ENCODE measurements around the gene GNAT1.

GNAT1 gene

GRCh38 chr3:50245831-50246516 lies 54.6 kb downstream of the GNAT1 start (continued):
- TF ChIP-seq POU6F1 (CRISPR knock-in tag; IDR thresholded peaks at IDR 0.05; ENCODE audit: borderline replicate concordance, low read depth) (no peak), ZC3H10 (CRISPR knock-in tag; IDR thresholded peaks at IDR 0.05) (no peak), GLIS3 (CRISPR knock-in tag; IDR thresholded peaks at IDR 0.05) (no peak), PPARA (CRISPR knock-in tag; IDR thresholded peaks at IDR 0.05; ENCODE audit: borderline replicate concordance) (no peak), ZNF8 (CRISPR knock-in tag; IDR thresholded peaks at IDR 0.05) (no peak), BACH2 (CRISPR knock-in tag; IDR thresholded peaks at IDR 0.05; ENCODE audit: borderline replicate concordance) (no peak), ZFP30 (CRISPR knock-in tag; IDR thresholded peaks at IDR 0.05) (no peak), TOX (CRISPR knock-in tag; IDR thresholded peaks at IDR 0.05; ENCODE audit: borderline replicate concordance) (no peak), PATZ1 (CRISPR knock-in tag; IDR thresholded peaks at IDR 0.05; ENCODE audit: borderline replicate concordance) (no peak), CREB5 (CRISPR knock-in tag; IDR thresholded peaks at IDR 0.05; ENCODE audit: low read depth) (no peak), ESRRG (CRISPR knock-in tag; IDR thresholded peaks at IDR 0.05) (no peak)

- ATAC-seq: peak; percentile 14
These were observed 55.1 kb downstream of the GNAT1 start for GRCh38 chr3:50246517-50246954.

More at GRCh38 chr3:50246517-50246954, 55.1 kb downstream of the GNAT1 start:
- TF ChIP-seq ZFP30 (CRISPR knock-in tag; IDR thresholded peaks at IDR 0.05) (no peak), ZFP3 (CRISPR knock-in tag; IDR thresholded peaks at IDR 0.05) (peak; percentile 69)

Data from SK-N-SH treated with all-trans-retinoic acid at 6 μM for 48 hours (cell line).